GM23338 (cell line): ENCODE measurements around the gene MRPL27. TPM values are rescaled to one million over a fixed set of nuclear protein-coding genes. Genes with fewer than 3 reads are reported as not detected.

Source experiments
- ATAC-seq: fragments of 200-7000 bp; cut with Tn5 transposase; 3 replicates; pipeline ENCODE4 v1.9.1; 2020
- DNase-seq: peaks from one replicate; pipeline ENCODE4 v3.0.0-alpha.2; 2015; ENCODE audit warnings: low spot score
- H2AFZ ChIP-seq: fragments of 200-600 bp; sonication (generic); 2 replicates; pipeline ENCODE4 v1.8.0; 2016; ENCODE audit warnings: antibody characterized with exemption, mild to moderate bottlenecking, moderate library complexity
- H3F3A ChIP-seq: fragments of 200-600 bp; sonication (generic); replicated peaks from 2 replicates; pipeline ENCODE4 v1.8.0; 2017; ENCODE audit warnings: antibody characterized with exemption, mixed run types, low read depth
- H3K27ac ChIP-seq: fragments of 200-600 bp; sonication (generic); 2 replicates; pipeline ENCODE4 v1.6.1; 2016; ENCODE audit warnings: low read depth
- H3K27me3 ChIP-seq: fragments of 200-600 bp; sonication (generic); 2 replicates; pipeline ENCODE4 v1.8.0; 2016; ENCODE audit warnings: mild to moderate bottlenecking, mixed run types, moderate library complexity; ENCODE audit not compliant: insufficient read depth
- H3K36me3 ChIP-seq: fragments of 200-600 bp; sonication (generic); 2 replicates; pipeline ENCODE4 v1.8.0; 2016; ENCODE audit warnings: mild to moderate bottlenecking; ENCODE audit not compliant: insufficient read depth
- H3K4me1 ChIP-seq: fragments of 200-600 bp; sonication (generic); 2 replicates; pipeline ENCODE4 v1.8.0; 2016; ENCODE audit warnings: mild to moderate bottlenecking, moderate library complexity; ENCODE audit not compliant: insufficient read depth
- H3K4me2 ChIP-seq: fragments of 200-600 bp; sonication (generic); 2 replicates; pipeline ENCODE4 v1.7.1; 2017; ENCODE audit warnings: mixed run types
- H3K4me3 ChIP-seq: fragments of 200-600 bp; sonication (generic); 2 replicates; pipeline ENCODE4 v1.6.1; 2016; ENCODE audit warnings: mixed run types
- H3K79me2 ChIP-seq: fragments of 200-600 bp; sonication (generic); replicated peaks from 2 replicates; pipeline ENCODE4 v1.8.0; 2017; ENCODE audit warnings: mild to moderate bottlenecking; ENCODE audit not compliant: insufficient read depth
- H3K9me2 ChIP-seq: fragments of 200-600 bp; sonication (generic); 2 replicates; pipeline ENCODE4 v1.8.0; 2017; ENCODE audit not compliant: insufficient read depth
- H4K20me1 ChIP-seq: fragments of 200-600 bp; sonication (generic); replicated peaks from 2 replicates; pipeline ENCODE4 v1.8.0; 2017; ENCODE audit warnings: mild to moderate bottlenecking; ENCODE audit not compliant: insufficient read depth
- H3K27ac Mint-ChIP-seq: 2 replicates; pipeline ENCODE4 v1.8.0; 2020; ENCODE audit warnings: inconsistent platforms, mild to moderate bottlenecking, moderate library complexity, mixed read lengths
- H3K27me3 Mint-ChIP-seq: 3 replicates; pipeline ENCODE4 v1.8.0; 2022; ENCODE audit warnings: low read depth, mild to moderate bottlenecking, moderate library complexity, mixed read lengths, inconsistent platforms; ENCODE audit not compliant: insufficient read depth, poor library complexity
- H3K36me3 Mint-ChIP-seq: 3 replicates; pipeline ENCODE4 v1.8.0; 2021; ENCODE audit warnings: low read depth, mild to moderate bottlenecking, inconsistent platforms, moderate library complexity, mixed read lengths
- H3K4me1 Mint-ChIP-seq: 3 replicates; pipeline ENCODE4 v1.8.0; 2020; ENCODE audit warnings: mild to moderate bottlenecking, inconsistent platforms, mixed read lengths
- H3K4me3 Mint-ChIP-seq: 3 replicates; pipeline ENCODE4 v1.8.0; 2021; ENCODE audit warnings: moderate library complexity, mild to moderate bottlenecking, inconsistent platforms, mixed read lengths
- H3K9me3 Mint-ChIP-seq: 3 replicates; pipeline ENCODE4 v1.8.0; 2020; ENCODE audit warnings: moderate library complexity, mild to moderate bottlenecking, inconsistent platforms, mixed read lengths
- CREB1 ChIP-seq: fragments of 250-450 bp; sonication (Bioruptor Pico); IDR thresholded peaks from 2 replicates; pipeline ENCODE4 v1.5.0; 2020; ENCODE audit warnings: low read depth, mild to moderate bottlenecking, moderate library complexity
- EZH2 ChIP-seq: fragments of 200-600 bp; sonication (generic); IDR thresholded peaks from one replicate; pipeline ENCODE4 v1.8.0; 2017; ENCODE audit warnings: antibody characterized with exemption, mild to moderate bottlenecking, low read depth; ENCODE audit not compliant: unreplicated experiment
- EZH2phosphoT487 ChIP-seq: fragments of 200-600 bp; sonication (generic); IDR thresholded peaks from one replicate; pipeline ENCODE4 v1.8.1; 2018; ENCODE audit warnings: antibody characterized with exemption; ENCODE audit not compliant: unreplicated experiment
- JUNB ChIP-seq: IDR thresholded peaks from one replicate; pipeline ENCODE4 v1.6.1; 2016; ENCODE audit warnings: antibody characterized with exemption; ENCODE audit not compliant: unreplicated experiment
- NANOG ChIP-seq: IDR thresholded peaks from 2 replicates; pipeline ENCODE4 v1.6.1; 2016; ENCODE audit warnings: antibody characterized with exemption, borderline replicate concordance
- POLR2AphosphoS5 ChIP-seq: IDR thresholded peaks from 2 replicates; pipeline ENCODE4 v1.6.1; 2016; ENCODE audit warnings: antibody characterized with exemption, low read depth
- STAT1 ChIP-seq: IDR thresholded peaks from one replicate; pipeline ENCODE4 v1.6.1; 2016; ENCODE audit warnings: antibody characterized with exemption; ENCODE audit not compliant: unreplicated experiment
- ZNF114 ChIP-seq: fragments of 250-450 bp; sonication (Bioruptor Pico); IDR thresholded peaks from 2 replicates; pipeline ENCODE4 v1.5.0; 2020; ENCODE audit warnings: mild to moderate bottlenecking, moderate library complexity
- ZNF331 ChIP-seq: fragments of 250-450 bp; sonication (Bioruptor Pico); IDR thresholded peaks from 2 replicates; pipeline ENCODE4 v1.5.0; 2020; ENCODE audit warnings: low read depth, mild to moderate bottlenecking, moderate library complexity
- polyA plus RNA-seq: library from polyadenylated mRNA; unstranded; fragments of >200 nt; fragmentation: Nextera tagmentation; extraction: Ambion mirVana; gene quantifications from 2 replicates; pipeline ENCODE4 v1.2.1, GENCODE V29; 2016
- total RNA-seq: library from RNA; depleted of rRNA; stranded (reverse); fragments of >200 nt; shearing (Covaris generic); gene quantifications from 2 replicates; pipeline ENCODE4 v1.2.3, GENCODE V29; 2014
- TF ChIP-seq, protein P1 (sequence below): IDR thresholded peaks from 2 replicates; pipeline ENCODE4 v1.6.1; 2016; ENCODE audit warnings: antibody characterized with exemption
- TF ChIP-seq, protein P2 (sequence below), 2 experiments: fragments of 200-600 bp in 1 of 2; sonication (generic) in 1 of 2; conservative IDR thresholded peaks; 2 replicates each; pipeline versions ENCODE4 v1.5.1 to v1.6.1; 2016 to 2017; ENCODE audit warnings: antibody characterized with exemption in 2 of 2, low read depth in 2 of 2, mild to moderate bottlenecking in 2 of 2, moderate library complexity in 1 of 2
- TF ChIP-seq, protein P3 (sequence below): IDR thresholded peaks from one replicate; pipeline ENCODE4 v1.6.1; 2018; ENCODE audit warnings: antibody characterized with exemption; ENCODE audit not compliant: unreplicated experiment
- TF ChIP-seq, protein P4 (sequence below): fragments of 250-450 bp; sonication (Bioruptor Pico); IDR thresholded peaks from 2 replicates; pipeline ENCODE4 v1.5.0; 2020; ENCODE audit warnings: mild to moderate bottlenecking, moderate library complexity

The MRPL27 gene
- total and polyA plus RNA-seq, 2 experiments from 2014 or later: 74.3 to 227 TPM

DNA sequence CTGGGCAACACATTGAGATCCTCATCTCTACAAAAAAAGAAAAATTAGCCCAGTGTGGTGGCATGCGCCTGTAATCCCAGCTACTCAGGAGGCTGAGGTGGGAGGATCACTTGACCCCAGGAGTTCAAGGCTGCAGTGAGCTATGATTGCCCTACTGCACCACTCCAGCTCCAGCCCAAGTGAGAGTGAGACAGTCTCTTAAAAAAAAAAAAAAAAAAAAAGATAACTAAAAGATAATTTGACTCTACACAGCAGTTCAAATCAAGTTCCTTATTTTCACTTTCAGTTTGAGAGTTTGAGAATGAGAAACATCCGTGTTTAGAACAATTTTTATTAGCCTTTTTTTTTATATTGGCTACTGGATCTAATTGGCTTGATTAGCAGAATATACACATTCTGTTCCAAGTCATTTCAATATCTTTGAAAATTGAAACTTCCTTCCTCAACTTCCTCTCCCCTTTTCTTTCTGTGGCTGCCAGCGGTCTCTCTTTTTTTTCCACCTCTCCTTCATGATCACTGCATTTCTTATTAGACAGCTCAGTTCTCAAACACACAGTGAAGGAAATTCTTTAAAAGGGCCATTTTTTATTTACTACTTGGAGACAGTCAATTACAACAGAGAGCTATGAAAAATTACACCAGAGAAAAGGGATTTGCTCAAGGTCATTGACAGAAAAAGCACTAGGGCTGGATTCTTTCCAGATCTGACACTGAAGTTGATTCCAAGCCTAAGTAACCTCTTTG, 48.5 kb upstream of the MRPL27 start:
- no peak overlapping the region for H3K4me2 ChIP-seq
- peaks cover 20% of the 10 kb centered on the region for H3K9me3 Mint-ChIP-seq
- H3K4me1 Mint-ChIP-seq: peaks cover 10% of the 10 kb centered on the region
- no peak overlapping the region for H3K4me3 ChIP-seq
- no peak overlapping the region for H2AFZ ChIP-seq
- no peaks in the 10 kb centered on the region for H3K9me2 ChIP-seq
- H3K27me3 ChIP-seq: peaks cover 13% of the 10 kb centered on the region; the same call in 1 of the 2 replicates
- H3K27me3 Mint-ChIP-seq: peaks cover 12% of the 10 kb centered on the region
- DNase-seq (no peak), ATAC-seq (no peak)
- H4K20me1 ChIP-seq: no peaks in the 10 kb centered on the region
- peaks cover 5% of the 10 kb centered on the region; the same call in 1 of the 2 replicates for H3K4me1 ChIP-seq
- no peak overlapping the region for H3K4me3 Mint-ChIP-seq
- peaks cover 7% of the 10 kb centered on the region; the same call in 2 of the 3 replicates for H3K36me3 Mint-ChIP-seq
- H3F3A ChIP-seq: no peaks in the 10 kb centered on the region
- no peaks in the 10 kb centered on the region for H3K79me2 ChIP-seq
- TF ChIP-seq, protein P1, sequence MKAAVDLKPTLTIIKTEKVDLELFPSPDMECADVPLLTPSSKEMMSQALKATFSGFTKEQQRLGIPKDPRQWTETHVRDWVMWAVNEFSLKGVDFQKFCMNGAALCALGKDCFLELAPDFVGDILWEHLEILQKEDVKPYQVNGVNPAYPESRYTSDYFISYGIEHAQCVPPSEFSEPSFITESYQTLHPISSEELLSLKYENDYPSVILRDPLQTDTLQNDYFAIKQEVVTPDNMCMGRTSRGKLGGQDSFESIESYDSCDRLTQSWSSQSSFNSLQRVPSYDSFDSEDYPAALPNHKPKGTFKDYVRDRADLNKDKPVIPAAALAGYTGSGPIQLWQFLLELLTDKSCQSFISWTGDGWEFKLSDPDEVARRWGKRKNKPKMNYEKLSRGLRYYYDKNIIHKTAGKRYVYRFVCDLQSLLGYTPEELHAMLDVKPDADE: no peak
- TF ChIP-seq NANOG (no peak), EZH2 (no peak), STAT1 (no peak), POLR2AphosphoS5 (no peak), ZNF114 (CRISPR knock-in tag) (no peak), EZH2phosphoT487 (no peak), JUNB (no peak), ZNF331 (CRISPR knock-in tag) (no peak), CREB1 (CRISPR knock-in tag) (no peak)
- TF ChIP-seq, protein P2, sequence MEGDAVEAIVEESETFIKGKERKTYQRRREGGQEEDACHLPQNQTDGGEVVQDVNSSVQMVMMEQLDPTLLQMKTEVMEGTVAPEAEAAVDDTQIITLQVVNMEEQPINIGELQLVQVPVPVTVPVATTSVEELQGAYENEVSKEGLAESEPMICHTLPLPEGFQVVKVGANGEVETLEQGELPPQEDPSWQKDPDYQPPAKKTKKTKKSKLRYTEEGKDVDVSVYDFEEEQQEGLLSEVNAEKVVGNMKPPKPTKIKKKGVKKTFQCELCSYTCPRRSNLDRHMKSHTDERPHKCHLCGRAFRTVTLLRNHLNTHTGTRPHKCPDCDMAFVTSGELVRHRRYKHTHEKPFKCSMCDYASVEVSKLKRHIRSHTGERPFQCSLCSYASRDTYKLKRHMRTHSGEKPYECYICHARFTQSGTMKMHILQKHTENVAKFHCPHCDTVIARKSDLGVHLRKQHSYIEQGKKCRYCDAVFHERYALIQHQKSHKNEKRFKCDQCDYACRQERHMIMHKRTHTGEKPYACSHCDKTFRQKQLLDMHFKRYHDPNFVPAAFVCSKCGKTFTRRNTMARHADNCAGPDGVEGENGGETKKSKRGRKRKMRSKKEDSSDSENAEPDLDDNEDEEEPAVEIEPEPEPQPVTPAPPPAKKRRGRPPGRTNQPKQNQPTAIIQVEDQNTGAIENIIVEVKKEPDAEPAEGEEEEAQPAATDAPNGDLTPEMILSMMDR (conservative IDR thresholded peaks at IDR 0.05; ENCODE audit: low read depth in 2 of 2): no peak
- TF ChIP-seq, protein P3, sequence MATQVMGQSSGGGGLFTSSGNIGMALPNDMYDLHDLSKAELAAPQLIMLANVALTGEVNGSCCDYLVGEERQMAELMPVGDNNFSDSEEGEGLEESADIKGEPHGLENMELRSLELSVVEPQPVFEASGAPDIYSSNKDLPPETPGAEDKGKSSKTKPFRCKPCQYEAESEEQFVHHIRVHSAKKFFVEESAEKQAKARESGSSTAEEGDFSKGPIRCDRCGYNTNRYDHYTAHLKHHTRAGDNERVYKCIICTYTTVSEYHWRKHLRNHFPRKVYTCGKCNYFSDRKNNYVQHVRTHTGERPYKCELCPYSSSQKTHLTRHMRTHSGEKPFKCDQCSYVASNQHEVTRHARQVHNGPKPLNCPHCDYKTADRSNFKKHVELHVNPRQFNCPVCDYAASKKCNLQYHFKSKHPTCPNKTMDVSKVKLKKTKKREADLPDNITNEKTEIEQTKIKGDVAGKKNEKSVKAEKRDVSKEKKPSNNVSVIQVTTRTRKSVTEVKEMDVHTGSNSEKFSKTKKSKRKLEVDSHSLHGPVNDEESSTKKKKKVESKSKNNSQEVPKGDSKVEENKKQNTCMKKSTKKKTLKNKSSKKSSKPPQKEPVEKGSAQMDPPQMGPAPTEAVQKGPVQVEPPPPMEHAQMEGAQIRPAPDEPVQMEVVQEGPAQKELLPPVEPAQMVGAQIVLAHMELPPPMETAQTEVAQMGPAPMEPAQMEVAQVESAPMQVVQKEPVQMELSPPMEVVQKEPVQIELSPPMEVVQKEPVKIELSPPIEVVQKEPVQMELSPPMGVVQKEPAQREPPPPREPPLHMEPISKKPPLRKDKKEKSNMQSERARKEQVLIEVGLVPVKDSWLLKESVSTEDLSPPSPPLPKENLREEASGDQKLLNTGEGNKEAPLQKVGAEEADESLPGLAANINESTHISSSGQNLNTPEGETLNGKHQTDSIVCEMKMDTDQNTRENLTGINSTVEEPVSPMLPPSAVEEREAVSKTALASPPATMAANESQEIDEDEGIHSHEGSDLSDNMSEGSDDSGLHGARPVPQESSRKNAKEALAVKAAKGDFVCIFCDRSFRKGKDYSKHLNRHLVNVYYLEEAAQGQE: no peak
- TF ChIP-seq, protein P4, sequence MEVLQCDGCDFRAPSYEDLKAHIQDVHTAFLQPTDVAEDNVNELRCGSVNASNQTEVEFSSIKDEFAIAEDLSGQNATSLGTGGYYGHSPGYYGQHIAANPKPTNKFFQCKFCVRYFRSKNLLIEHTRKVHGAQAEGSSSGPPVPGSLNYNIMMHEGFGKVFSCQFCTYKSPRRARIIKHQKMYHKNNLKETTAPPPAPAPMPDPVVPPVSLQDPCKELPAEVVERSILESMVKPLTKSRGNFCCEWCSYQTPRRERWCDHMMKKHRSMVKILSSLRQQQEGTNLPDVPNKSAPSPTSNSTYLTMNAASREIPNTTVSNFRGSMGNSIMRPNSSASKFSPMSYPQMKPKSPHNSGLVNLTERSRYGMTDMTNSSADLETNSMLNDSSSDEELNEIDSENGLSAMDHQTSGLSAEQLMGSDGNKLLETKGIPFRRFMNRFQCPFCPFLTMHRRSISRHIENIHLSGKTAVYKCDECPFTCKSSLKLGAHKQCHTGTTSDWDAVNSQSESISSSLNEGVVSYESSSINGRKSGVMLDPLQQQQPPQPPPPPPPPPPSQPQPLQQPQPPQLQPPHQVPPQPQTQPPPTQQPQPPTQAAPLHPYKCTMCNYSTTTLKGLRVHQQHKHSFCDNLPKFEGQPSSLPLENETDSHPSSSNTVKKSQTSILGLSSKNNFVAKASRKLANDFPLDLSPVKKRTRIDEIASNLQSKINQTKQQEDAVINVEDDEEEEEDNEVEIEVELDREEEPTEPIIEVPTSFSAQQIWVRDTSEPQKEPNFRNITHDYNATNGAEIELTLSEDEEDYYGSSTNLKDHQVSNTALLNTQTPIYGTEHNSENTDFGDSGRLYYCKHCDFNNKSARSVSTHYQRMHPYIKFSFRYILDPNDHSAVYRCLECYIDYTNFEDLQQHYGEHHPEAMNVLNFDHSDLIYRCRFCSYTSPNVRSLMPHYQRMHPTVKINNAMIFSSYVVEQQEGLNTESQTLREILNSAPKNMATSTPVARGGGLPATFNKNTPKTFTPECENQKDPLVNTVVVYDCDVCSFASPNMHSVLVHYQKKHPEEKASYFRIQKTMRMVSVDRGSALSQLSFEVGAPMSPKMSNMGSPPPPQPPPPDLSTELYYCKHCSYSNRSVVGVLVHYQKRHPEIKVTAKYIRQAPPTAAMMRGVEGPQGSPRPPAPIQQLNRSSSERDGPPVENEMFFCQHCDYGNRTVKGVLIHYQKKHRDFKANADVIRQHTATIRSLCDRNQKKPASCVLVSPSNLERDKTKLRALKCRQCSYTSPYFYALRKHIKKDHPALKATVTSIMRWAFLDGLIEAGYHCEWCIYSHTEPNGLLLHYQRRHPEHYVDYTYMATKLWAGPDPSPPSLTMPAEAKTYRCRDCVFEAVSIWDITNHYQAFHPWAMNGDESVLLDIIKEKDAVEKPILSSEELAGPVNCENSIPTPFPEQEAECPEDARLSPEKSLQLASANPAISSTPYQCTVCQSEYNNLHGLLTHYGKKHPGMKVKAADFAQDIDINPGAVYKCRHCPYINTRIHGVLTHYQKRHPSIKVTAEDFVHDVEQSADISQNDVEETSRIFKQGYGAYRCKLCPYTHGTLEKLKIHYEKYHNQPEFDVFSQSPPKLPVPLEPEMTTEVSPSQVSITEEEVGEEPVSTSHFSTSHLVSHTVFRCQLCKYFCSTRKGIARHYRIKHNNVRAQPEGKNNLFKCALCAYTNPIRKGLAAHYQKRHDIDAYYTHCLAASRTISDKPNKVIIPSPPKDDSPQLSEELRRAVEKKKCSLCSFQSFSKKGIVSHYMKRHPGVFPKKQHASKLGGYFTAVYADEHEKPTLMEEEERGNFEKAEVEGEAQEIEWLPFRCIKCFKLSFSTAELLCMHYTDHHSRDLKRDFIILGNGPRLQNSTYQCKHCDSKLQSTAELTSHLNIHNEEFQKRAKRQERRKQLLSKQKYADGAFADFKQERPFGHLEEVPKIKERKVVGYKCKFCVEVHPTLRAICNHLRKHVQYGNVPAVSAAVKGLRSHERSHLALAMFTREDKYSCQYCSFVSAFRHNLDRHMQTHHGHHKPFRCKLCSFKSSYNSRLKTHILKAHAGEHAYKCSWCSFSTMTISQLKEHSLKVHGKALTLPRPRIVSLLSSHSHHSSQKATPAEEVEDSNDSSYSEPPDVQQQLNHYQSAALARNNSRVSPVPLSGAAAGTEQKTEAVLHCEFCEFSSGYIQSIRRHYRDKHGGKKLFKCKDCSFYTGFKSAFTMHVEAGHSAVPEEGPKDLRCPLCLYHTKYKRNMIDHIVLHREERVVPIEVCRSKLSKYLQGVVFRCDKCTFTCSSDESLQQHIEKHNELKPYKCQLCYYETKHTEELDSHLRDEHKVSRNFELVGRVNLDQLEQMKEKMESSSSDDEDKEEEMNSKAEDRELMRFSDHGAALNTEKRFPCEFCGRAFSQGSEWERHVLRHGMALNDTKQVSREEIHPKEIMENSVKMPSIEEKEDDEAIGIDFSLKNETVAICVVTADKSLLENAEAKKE: no peak
- no peak overlapping the region for H3K27ac ChIP-seq
- H3K27ac Mint-ChIP-seq: no peak overlapping the region
- H3K36me3 ChIP-seq: no peaks in the 10 kb centered on the region
